CD4-positive, alpha-beta T cell treated with Interleukin-10 for 1 hour (primary cell): ENCODE data around the gene CHCHD3.
"Not testable (repeated sequence)": the region's sequence is repeated elsewhere in the genome, so short reads cannot be mapped to it uniquely, and the experiment has no call there.

Source experiments
- DNase-seq: peaks from one replicate; pipeline ENCODE4 v3.0.0-alpha.2; 2020

CHCHD3 gene

DNA sequence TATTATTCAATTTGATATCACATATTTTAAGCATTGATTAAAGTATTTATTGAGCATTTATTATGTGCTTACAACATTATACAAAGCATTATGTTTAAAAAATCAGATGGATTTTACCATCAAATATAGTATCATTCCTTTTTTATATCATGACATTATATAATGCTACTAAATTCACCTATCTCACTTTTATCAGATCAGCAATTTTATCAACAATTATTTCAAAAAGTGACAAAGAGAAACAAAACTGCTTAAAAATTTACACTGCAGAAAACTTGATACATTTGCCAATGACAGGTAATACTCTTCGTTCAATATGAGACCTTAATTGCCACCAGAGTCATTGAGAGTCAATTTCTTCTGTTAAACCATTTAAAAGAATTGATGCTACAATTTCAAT is 82.0 kb downstream of the CHCHD3 start:
- DNase-seq: no peak

DNA sequence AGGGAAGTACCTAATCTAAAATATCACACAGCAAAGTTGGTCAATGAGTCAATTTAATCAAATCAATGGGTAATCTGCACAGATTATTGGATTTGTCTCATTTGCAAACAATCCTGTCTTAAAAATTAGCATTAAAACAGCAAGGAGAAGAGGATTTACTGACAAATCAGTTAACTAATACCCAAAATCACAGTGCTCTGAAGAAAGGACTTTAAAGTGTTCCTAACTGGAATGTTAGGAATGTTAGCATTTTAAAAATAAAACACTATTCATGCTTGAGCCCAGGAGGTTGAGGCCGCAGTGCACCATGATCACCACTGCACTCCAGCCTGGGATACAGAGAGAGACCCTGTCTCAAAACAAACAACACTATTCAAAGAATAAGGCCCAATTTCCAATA is 83.1 kb downstream of the CHCHD3 start:
- DNase-seq: no peak

DNA sequence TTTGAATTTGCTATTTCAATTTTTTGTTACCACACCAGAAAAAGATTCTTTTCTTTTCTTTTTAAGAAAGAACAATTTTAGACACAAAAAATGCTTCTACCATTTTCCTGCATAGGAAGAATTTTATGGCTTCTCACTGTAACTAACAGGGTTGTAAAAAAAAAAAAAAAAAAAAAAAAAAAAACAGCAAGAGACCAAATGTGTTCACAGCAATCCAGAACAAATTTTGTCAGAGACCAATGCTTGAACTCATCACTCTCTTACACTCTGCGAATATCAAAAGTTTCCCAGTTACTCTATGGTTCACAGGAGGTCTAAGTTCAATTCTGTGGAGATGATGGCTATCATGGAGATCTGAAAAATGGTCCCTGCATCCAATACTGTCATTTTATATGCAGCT is 84.4 kb downstream of the CHCHD3 start:
- DNase-seq: no peak

DNA sequence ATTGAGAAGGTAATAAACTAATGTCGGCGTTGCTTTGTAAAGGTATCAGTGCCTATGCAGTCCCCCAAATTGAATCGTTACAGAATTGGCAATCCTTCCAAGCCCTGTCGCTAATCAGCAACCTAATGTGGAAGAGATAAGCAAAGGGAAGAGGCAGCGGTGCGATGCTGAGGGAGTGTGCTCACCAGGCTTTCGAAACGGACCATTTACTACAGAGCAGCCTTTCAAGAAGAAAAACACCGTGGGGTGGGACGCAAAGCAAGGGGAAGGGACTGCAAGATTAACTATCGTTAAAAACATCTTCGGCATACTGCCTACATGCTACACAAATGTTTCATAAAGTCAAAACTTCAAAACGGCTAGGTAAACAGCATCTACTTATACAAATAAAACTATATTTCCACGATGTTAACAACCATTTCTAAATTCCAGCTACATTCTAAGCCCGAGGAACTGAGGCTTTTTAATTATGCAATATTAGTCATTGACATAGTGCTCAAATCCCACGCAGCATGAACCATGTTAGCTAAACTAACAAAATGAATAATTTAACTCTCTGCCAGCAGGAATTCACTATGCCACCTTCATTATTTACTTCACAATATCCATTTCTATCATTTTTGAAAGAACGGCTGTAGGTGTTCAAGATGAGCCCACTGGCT is 85.2 kb downstream of the CHCHD3 start:
- no peak for DNase-seq

DNA sequence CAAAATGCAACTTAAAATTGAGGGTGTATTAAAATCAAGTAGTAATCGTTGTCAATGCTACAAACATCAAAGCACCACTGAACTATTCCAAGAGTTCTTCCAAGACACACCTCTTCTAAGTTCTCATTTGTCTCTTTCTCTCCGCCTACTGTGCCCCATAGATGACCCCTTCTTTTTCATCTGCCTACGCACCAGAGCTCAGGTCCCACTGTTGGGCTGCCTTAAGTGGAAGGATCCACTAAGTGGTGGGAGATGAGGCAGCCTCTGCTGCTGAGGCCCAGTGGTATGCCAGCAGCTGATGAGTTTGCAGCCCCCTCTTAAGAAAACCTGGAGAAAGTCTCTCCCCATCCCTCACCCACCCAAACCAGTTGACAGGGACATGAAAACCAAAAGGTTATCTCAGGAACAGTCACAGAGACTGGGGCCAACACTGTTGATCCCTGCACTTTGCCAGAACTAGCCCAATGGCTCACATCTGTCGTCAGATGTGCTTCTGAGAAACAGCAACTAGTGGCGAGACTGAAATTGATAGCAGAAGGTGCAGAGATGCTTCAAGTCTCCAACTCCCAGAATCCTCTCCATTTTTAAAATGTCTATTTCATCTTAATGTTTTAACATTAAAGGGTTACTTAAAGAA is 88.4 kb downstream of the CHCHD3 start:
- no peak for DNase-seq

DNA sequence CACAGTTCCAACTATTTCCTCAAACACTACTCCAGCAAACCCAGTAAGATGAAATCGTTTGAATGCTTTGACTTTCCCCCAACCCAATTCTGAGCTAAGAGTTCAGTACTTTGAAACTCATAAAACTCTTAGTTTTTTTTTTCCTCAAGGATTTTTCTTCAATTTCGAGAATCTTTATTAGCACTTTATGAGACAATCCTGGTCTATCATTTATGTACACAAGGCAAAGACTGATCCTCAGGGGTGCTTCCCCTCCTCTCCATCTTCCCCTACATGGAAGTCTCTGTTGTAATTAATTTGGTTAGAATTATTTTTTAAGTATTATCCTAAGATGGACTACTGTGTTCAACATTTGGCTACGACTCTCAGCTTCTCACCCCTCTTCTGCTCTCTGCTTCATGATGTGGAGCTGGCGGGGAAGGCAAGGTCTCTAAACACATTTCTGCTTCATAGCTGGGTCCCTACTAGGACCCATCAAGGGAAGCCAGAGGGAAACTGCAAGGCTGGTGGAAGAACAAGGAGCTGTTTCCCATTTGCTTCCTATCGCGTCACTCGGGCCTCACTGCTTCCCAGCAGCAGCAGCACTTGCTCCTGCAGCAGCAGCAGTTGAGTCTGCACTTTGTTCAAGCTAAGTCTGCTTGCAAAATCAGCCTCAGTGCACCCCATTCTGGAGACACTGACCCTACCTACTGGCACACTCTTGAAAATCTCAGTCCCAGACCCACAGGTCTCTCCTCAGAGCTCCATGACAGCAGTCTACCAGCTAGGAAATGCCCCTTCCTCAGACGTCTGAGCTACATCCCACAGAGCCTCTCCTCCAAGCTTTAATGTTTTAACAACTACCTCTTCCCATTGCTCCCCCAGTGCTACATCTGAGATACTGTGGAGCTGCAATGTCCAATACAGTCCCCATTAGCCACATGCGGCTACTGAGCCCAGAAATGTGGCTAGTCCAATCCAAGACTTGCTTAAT is 90.0 kb downstream of the CHCHD3 start:
- no peak for DNase-seq

DNA sequence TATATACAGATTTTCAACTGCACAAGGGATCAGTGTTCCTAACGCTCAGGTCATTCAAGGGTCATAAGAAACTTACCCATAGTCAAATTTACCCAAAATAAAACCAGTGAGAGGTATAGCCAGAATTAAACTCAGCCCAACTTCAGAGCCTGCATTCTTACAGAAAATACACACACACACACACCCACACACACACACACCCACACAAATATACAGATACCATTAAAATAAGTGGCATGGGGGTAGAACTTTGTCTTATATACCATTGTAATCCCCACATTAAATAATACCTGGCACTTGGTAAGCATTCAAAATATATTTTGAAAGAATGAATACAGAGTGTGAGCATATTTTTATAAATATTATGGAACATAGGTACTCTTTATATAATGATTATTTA is 93.8 kb downstream of the CHCHD3 start:
- no peak for DNase-seq

DNA sequence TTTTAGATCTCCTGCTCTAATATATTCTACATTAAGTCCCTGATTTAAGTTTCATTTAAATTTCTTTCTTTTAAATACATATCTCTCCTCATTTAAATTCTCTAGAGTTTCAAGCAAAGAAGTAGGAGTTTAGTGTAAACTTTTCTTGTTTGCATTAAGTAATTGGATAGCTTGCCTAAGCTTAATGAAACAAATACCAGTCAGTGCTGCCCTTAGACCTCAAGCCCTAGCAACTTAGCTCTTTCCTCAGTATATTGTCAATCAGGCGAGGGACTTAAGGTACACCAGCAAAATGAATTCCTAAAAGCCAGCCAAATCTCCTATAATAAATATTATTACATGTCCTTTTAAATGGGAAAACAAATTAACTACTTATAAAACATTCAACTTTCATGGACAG is 101.5 kb downstream of the CHCHD3 start:
- no peak for DNase-seq

DNA sequence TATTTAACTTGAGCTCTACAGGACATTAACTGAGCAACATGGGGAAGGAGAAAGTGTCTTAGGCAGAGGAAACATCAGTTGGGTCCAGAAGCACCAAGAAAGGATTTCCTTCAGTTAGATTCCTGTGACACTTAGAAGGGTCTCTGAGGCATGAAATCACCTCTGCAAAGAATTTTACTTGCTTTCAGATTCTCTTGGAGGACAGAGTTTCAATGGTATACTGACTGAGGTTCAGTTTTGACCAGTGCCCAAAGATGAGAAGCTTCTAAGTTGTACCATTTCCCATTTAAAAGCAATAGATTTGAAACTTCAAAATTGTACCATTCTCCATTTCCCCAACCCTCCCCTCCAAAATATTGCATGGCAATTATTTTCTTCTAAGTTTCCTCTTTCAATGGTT is 102.4 kb downstream of the CHCHD3 start:
- DNase-seq: no peak

DNA sequence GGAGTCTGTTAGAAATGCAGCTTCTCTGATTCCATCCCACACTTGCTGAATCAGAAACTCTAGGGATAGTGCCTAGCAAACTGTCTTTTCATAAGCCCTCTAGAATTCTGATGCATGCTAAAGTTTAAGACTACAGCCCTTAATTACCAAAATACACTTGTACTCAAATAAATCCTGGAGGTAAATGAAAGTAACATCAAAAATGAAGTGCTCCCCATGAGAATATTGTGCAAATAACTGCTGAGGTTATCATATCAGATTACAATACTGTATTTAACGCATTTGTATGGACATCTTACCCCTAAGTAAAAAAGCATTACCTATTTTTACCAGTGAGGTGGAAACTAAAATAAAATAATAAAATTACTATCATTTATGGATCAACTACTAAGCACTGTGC is 104.7 kb downstream of the CHCHD3 start:
- DNase-seq: no peak

DNA sequence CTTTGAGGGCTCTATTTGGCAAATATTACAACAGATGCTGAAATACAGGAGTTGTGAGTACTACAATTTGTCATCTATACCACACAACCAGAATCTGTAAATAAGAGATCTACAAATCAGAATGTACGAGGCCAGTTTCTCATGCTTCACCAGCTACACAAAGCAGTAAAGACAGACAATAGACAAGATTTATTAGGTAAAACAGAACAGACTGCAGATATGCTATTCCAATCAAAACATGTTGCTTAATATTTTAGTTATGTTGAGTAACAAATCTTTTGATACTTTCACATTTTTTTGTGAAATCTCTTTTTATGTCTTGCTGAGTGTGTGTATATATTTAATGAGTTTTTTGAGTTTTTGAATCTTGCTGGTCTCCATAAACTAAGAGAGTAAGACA is 109.1 kb downstream of the CHCHD3 start:
- DNase-seq: no peak

DNA sequence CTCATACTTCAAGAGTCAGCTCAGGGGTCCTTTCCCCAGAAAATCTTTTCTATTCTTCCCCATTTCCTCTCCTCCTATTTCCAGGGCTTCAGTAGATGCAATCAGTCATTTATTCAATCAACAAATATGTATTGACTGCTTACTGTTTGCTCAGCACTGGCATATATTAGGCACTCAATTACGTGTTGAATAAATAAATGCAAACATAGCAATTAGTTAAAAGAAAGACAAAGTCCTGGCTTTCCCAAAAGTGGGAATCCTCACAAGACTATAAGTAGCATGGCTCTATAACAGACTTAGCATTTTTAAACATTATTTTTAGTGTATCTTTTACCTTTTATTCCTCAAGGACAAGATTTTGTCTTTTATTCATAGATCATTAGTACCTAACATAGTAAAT is 111.6 kb downstream of the CHCHD3 start:
- no peak for DNase-seq

DNA sequence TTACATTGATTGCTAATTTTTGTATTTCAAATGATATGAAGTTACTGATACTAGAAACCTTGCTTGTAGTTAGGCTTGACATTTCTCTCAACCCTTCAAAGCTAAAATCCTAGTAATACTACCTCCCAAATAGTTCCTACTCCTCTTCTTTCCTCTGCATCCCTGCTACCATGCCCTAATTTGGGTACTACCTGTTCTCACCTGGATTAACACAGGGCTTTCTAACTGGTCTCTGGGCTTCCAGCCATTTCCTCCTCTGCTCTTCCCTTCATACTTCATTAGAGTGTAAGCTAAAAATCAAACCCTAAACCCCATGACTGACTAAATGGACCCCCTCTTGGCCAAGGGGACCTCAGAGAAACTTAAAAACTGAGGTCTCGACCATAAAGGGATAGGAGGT is 112.4 kb downstream of the CHCHD3 start:
- no peak for DNase-seq

DNA sequence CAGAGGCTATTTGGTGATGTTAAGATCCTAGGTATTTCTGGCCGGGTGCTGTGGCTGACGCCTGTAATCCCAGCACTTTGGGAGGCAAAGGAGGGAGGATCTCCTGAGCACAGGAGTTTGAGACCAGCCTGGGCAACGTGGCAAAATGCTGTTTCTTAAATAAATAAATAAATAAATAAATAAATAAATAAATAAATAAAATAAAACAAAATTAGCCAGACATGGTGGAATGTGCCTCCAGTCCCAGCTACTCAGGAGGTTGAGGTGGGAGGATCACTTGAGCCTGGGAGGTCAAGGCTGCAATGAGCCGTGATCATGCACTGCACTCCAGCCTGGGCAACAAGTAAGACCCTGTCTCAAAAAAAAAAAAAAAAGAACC is 114.4 kb downstream of the CHCHD3 start:
- not testable (repeated sequence) for DNase-seq

DNA sequence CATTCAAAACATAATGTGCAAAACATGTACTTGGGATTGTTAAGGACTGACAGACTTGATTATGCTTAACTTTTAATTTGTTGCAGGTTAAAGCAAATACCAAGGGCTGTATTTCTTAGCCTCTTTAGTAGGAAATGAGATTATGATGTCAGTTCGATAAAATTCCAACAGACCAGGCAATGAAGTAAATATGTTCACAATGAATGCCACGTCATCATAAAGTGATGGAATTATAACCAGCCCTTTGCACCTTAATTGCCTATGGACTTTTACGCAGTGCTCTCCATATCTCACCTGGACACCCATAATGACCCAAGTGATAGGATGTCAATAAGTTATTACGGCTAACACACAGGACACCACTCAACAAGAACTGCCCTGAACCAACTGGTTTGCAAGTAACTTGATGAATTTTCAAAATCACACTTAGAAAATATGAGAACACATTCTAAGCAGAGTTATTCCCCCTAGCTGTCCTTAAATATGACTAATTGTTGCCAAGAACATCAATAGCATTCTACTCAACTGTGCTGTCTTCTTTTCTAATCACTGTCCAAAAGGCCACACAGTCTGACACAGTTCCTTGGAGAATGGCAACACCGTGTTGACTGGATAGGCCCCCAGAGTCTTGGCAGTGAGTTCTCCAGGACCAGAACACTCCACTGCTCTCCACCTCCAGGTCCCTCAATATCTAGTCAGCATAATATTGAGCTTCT is 115.0 kb downstream of the CHCHD3 start:
- no peak for DNase-seq

DNA sequence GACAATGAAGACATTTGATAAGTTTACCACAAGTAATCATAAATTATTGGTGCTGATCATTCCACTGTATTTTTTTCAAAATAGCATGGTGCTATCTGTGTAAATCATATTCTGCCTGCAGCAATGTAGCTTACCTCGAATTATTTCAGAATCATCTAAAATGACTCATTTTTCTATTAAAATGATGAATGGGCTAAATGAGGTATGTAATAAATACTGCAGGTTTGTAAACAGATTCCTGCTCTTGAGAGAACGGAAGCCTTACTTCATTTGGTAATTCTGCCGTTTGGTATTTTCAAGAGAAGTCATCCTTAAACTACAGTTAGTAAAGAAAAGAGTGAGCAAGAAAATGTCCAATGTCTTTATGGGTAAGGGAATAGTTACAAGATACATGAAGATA is 115.9 kb downstream of the CHCHD3 start:
- DNase-seq: no peak

DNA sequence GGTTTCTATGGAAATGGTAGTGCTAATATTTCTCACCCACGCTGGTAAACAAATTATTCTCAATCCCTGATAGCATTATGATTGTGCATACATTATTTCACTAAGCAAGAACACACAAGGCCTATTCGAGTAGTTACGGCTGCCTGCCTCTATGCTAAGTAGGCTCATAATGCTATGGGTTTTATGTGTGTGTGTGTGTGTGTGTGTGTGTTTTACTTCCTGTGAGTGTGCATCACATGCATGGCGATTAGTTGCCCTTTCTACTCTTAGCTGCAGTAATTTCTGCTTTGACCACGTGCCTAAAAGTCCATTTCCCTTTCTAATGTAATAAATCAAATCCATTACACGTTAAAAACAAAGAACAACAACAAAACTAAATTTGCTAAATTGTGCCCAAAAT is 117.0 kb downstream of the CHCHD3 start:
- DNase-seq: no peak

DNA sequence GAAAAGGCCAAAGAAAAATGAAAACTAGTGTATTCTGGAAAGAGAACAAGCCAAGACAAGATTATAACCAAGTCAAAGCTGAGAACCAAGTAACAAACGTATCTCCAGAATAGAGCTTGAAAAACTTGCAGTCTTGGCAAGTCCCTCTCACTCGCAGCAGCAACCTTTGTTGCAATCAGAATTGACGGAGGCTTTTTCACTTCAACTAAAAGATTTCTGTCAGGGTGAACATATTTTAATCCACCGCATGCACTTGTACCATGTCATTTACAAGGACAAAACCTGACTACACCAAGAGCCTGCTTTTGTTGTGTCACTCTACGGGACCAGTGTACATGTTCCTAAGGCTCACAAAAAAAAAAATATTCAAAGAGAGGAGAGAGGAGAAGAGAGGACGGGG is 122.0 kb downstream of the CHCHD3 start:
- DNase-seq: no peak

DNA sequence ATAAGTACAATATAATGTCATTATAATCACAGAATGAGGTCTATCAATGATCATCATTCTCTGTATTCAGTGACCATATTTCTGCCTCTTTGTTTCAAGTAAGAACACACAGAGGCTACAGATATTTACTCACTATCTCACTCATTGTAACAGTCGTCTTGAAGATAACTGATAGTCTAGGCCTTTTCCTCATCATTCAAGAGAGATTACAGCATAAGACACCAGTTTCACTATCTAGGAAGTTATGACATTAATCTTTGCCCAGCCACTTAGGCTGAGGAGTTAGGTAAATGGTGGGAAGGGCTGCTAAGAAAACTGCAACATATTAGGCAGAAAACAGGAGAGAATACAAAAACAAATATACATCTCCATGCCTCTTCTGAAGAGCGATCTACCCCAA is 125.3 kb downstream of the CHCHD3 start:
- no peak for DNase-seq

DNA sequence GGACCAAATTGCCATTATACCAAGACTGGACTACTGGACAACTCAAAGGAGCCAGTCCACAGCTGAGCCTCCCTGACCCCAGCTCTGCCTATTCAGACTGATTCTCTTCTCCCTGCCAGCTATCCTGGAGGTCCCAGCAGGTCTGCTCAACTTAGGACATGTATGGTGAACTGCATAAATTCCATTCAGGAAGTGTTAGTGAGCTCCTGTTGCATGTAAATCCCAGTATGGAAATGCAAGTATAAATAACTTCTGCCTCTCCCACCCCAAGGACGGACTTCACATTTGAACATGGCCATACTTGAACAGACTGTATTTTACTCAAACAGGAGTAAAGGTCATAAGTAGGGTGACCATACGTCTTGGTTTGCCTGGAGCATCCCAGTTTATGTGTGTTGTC is 128.4 kb downstream of the CHCHD3 start:
- no peak for DNase-seq

DNA sequence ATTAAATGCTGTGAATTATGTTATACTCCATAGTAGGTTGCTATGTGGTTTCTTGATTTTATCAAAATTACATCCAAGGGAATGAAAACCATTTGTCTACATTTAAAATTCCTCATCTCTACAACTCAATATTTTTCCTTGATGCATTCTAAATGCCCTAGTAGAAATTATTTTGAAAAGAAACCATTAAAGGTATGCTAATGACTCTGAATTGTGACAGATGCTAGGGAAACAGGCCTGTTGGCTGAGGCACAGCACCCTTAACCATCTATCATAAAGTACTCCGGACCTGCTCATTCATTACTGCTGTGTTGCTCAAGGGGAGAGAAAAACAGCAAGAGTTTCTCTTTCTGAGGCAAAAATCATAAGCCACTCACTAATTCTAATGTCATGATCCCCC is 131.2 kb downstream of the CHCHD3 start:
- DNase-seq: no peak

DNA sequence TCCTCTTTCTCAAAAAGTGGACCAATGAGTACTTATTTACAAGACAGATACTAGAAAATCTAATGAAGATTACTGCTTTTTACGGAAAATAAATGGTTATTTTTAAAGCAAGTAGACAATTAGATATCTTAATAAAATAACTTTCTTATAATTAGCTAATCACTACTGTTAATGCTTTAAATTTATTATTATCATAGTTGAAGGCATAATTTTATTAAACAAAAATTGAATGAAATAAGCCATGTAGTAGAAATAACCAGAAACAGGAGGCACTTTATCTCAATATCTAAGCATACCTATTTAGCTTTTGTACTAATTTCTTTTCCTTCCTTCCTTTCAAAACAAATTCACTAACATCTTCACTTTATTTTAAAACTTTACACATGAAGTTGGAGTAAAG is 134.9 kb downstream of the CHCHD3 start:
- no peak for DNase-seq

DNA sequence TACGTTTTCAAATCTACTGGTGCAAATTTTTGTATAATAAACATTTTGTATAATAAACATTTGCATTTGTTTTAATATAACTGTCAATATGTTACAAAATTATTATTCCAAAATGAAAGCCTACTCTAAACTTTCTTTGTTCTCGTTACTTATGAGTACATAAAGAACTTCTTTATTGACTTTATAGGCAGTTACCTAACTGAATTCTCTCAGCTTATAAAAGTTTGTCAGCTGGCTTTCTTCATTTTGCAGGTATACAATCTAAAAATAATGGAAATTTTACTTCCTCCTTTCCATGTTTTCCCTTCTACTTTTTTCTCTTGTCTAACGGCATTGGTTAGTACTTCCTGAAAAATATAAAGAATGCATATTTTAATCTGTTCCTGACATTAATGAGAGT is 137.1 kb downstream of the CHCHD3 start:
- no peak for DNase-seq
